HUDEP-2 (cell line): ENCODE measurements around the gene TNS4.
A peak's percentile ranks its signal among the peaks of the same experiment; 100 is the strongest.
"Not testable (repeated sequence)": the region's sequence is repeated elsewhere in the genome, so short reads cannot be mapped to it uniquely, and the experiment has no call there.

Source experiments
- DNase-seq, 76 experiments: peaks; one replicate each; lab custom pipeline; 2025; ENCODE audit not compliant: unreplicated experiment in 76 of 76; lab: John Stamatoyannopoulos, UW

TNS4 gene

GRCh38 chr17:40501499-40501911, at the start of gene TNS4:
TSS of gene TNS4 (minus strand) at chr17:40501623. CDS start at chr17:40496425, 5,198 bp downstream.
- no peak for DNase-seq

GRCh38 chr17:40550608-40551007, 49.2 kb upstream of the TNS4 start:
- DNase-seq = no peak

- no peak for DNase-seq
Measured at GRCh38 chr17:40548982-40549685, 47.7 kb upstream of the TNS4 start.

DNA sequence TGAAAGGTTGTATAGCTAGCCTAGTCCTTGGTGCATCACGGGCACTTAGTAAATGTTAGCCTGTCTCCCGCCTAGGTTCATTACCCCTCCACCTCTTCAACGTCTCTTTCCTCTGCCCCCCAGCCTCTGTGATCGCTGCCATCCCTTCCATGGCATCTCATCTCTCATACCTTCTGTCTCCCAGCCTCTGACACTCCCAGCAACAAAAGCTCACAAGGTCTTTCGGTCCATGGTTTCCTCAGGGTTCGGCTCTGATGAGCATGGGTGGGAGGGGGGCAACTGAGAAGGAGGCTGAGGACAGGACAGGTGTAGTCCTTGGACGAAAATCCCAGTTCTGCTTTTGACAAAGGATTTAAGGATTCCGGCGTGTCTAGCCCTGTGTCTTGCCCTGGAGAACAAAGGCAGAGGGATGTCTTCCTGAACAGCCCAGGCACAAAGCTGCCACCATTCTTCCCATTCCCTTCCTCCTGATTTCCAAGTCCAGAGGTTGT, 47.1 kb upstream of the TNS4 start:
- DNase-seq = no peak

GRCh38 chr17:40547785-40548478, 46.5 kb upstream of the TNS4 start:
- DNase-seq = no peak

GRCh38 chr17:40547079-40547784, 45.8 kb upstream of the TNS4 start:
- no peak for DNase-seq

DNA sequence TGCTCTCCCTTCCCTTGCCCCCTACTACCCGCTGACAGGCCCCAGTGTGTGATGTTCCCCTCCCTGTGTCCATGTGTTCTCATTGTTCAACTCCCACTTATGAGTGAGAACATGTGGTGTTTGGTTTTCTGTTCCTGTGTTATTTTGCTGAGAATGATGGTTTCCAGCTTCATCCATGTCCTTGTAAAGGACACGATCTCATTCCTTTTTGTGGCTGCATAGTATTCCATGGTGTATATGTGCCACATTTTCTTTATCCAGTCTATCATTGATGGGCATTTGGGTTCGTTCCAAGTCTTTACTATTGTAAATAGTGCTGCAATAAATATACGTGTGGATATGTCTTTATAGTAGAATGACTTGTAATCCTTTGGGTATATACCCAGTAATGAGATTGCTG, 45.1 kb upstream of the TNS4 start:
- DNase-seq = not testable (repeated sequence)

DNA sequence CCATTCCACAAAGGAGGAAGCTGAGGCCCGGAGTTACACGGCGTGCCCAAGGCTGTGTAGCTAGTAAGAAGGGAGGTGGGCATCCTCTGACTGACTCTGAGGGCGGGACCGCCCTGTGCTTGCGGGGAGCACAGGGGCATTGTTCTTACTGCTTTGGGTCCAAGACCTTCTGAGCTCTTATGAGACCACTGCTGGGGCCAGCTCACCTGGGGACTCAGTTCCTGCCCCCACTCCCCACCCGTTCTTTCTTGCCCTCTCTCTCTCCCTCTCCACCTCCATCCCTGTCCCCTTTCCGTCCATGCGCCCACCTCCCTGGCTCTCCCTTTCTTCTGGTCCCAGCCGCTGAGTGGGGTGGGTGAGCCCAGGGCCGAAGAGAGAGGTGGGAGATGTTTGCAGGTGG, 44.2 kb upstream of the TNS4 start:
- no peak for DNase-seq

DNA sequence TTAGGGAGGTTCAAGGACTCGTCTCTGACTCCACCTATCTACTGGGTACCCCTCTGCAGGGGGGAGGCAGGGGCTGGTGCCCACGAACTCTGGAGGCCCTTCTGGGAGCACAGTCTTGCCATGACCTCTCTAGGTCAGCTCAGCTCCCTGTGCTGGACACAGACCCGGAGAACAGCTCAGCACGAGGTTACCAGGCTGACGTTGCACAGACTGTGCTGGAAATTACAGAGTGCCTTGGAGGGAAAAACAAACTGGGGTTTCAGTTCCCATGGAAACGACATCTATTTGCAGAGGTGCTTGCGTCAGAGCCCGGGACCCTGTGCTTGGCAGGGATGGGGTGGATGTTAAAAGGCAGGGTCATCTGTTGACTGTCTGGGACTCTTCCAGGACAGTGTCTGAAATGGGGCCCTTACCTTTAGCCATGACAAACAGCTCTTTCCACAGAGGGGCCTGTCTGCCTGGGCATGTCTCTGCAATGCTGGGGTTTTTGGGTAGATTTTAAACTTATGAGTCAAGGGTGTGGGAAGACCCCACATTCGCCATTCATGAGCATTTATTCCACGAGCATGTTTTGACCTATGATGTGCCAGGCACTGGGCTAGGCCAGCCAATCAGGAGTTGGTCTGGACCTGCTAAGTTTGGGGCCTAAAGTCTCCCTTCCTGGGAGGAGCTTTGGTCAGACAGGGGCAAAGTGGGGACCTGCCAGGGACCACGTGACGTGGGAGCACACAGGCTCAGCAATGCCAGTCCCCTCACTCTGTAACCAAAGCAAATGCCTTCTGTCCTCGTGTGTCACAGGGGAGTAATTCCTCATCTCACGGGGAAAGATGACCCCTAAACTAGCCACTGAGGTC, 41.4 kb upstream of the TNS4 start:
- no peak for DNase-seq

GRCh38 chr17:40541873-40542557, 40.6 kb upstream of the TNS4 start:
- DNase-seq = no peak

DNA sequence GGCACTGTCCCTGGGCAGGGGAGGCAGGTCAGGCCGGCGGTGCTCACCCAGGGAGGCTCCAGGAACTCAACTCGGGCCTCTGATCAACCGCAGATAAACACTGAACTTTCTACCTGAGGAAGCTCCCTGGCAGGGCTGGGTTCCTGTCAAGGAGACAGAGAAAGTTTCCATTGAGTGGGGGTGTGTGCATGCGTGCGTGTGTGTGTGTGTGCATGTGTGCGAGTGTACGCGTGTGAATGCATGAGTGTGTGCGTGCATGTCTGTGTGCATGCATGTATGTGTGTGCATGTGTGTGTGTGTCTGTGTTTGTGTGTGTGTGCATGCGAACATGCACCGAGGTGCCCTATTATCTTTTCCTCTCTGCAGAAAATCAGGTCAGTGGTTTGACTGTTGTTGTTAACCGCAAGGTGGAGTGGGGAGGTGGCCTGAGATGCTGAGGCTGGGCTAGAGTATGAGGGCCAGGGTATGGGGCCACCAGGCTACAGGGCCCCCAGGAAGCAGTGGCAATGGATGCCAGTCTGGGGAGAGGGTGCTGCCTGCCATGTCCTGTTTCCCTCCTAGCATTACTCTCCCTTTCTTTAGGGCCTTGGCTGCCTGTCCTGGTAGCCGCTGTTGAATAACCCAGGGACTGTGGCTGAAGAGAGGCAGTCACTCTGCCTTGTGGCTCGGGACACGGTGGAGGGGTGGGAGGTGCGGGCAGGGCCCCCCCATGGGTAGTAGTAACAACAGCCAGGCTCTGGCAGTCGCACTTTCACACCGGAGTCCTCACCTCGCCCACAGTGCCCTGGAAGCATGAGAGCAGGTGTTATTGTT, 39.8 kb upstream of the TNS4 start:
- no peak for DNase-seq

DNA sequence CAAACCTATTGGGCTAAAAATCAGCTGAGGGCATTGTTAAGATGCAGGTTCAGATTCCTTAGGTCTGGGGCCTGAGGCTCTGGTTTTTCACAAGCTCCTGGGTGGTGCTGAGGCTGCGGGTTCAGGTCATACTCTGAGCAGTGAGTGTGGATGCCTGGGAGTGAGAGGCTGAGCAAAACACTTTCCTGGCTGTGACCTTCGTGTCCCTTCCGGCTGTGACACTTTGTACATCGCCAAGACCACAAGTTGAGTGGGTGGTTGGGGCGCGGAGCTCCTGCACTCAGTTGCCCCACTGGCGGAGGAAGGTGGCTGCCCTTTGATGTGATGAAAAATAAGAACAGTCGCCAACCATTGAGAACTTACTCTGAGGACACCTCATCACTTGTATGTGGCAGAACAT, 39.0 kb upstream of the TNS4 start:
- DNase-seq = no peak

GRCh38 chr17:40539711-40540411, 38.4 kb upstream of the TNS4 start:
- no peak for DNase-seq

- DNase-seq = no peak
Measured at GRCh38 chr17:40538936-40539705, 37.7 kb upstream of the TNS4 start.

GRCh38 chr17:40538019-40538935, 36.9 kb upstream of the TNS4 start:
- DNase-seq = no peak

- peak in 1 of 76 experiments; percentile 9 for DNase-seq
Measured at GRCh38 chr17:40536295-40537171, 35.1 kb upstream of the TNS4 start.
